Endodermal cell (in vitro differentiated cells): ENCODE data around the gene SMIM14. TPM values are rescaled to one million over a fixed set of nuclear protein-coding genes. Genes with fewer than 3 reads are reported as not detected.
"Not testable (repeated sequence)": the region's sequence is repeated elsewhere in the genome, so short reads cannot be mapped to it uniquely, and the experiment has no call there.

ENCODE experiments used
- DNase-seq: peaks from one replicate; pipeline ENCODE4 v3.0.0-alpha.2; 2017
- H3K27ac ChIP-seq: 2 replicates; pipeline ENCODE4 v1.5.1; 2013; ENCODE audit warnings: mild to moderate bottlenecking, low read depth, low read length, moderate library complexity
- H3K27me3 ChIP-seq: 2 replicates; pipeline ENCODE4 v1.6.1; 2013; ENCODE audit warnings: mild to moderate bottlenecking, low read length, moderate library complexity; ENCODE audit not compliant: insufficient read depth, control insufficient read depth, poor library complexity, severe bottlenecking
- H3K36me3 ChIP-seq: 2 replicates; pipeline ENCODE4 v1.7.0; 2013; ENCODE audit warnings: mild to moderate bottlenecking, low read length, moderate library complexity; ENCODE audit not compliant: control insufficient read depth, insufficient read depth
- H3K4me1 ChIP-seq: one replicate; pipeline ENCODE4 v1.7.0; 2013; ENCODE audit warnings: low read length; ENCODE audit not compliant: control insufficient read depth, insufficient read depth
- H3K4me3 ChIP-seq: 2 replicates; pipeline ENCODE4 v1.5.1; 2013; ENCODE audit warnings: mild to moderate bottlenecking, low read length, moderate library complexity
- H3K9ac ChIP-seq: 2 replicates; pipeline ENCODE4 v1.6.1; 2013; ENCODE audit warnings: mild to moderate bottlenecking, low read length, moderate library complexity; ENCODE audit not compliant: poor library complexity, severe bottlenecking; ENCODE audit errors: extremely low read depth
- H3K9me3 ChIP-seq: 2 replicates; pipeline ENCODE4 v1.6.1; 2013; ENCODE audit warnings: mild to moderate bottlenecking, low read length, moderate library complexity; ENCODE audit not compliant: control insufficient read depth
- H3K27ac Mint-ChIP-seq: 2 replicates; pipeline ENCODE4 v1.8.0; 2020; ENCODE audit warnings: mixed read lengths
- H3K27me3 Mint-ChIP-seq: 2 replicates; pipeline ENCODE4 v1.8.0; 2021; ENCODE audit warnings: mild to moderate bottlenecking, mixed read lengths; ENCODE audit not compliant: insufficient read depth
- H3K36me3 Mint-ChIP-seq: 2 replicates; pipeline ENCODE4 v1.8.0; 2020; ENCODE audit warnings: low read depth, mixed read lengths
- H3K4me1 Mint-ChIP-seq: 2 replicates; pipeline ENCODE4 v1.8.0; 2020; ENCODE audit warnings: mixed read lengths
- H3K4me3 Mint-ChIP-seq: 2 replicates; pipeline ENCODE4 v1.8.0; 2020; ENCODE audit warnings: mild to moderate bottlenecking, moderate library complexity, mixed read lengths
- H3K9me3 Mint-ChIP-seq: 2 replicates; pipeline ENCODE4 v1.8.0; 2020; ENCODE audit warnings: mild to moderate bottlenecking, mixed read lengths
- CTCF ChIP-seq: fragments of 200-600 bp; sonication (generic); conservative IDR thresholded peaks from 2 replicates; pipeline ENCODE4 v1.5.0; 2021; ENCODE audit warnings: antibody characterized with exemption, mild to moderate bottlenecking
- WGBS, 2 experiments: methylation state at CpG; one replicate each; pipeline versions ENCODE4 v1.1.5 to v1.1.7; 2013; ENCODE audit warnings: missing lambda C conversion rate in 2 of 2, mixed read lengths in 1 of 2; ENCODE audit not compliant: insufficient coverage in 1 of 2, insufficient read length in 1 of 2; 5-methylcytosine and 5-hydroxymethylcytosine counted together
- total RNA-seq, 2 donors: library from RNA; stranded (reverse); fragmentation: NEBNext Ultra II Directional in 1 of 2; extraction: Animal tissue kit (Norgen Biotek cat#: 25700) in 1 of 2; gene quantifications; 2 replicates in 1 of 2; 3 replicates in 1 of 2; pipeline ENCODE4 v1.2.1, GENCODE V29; 2021

SMIM14 gene
- total RNA-seq, 2 donors from 2014 or later: 24.3 to 24.6 TPM

- no peak overlapping the region for H3K4me3 ChIP-seq
- H3K36me3 ChIP-seq: peaks cover 87% of the 10 kb centered on the region
- H3K27ac Mint-ChIP-seq: no peak overlapping the region
- no peak for TF ChIP-seq CTCF
- H3K36me3 Mint-ChIP-seq: peaks cover 79% of the 10 kb centered on the region
- no peaks in the 10 kb centered on the region for H3K27me3 Mint-ChIP-seq
- H3K9me3 Mint-ChIP-seq: no peaks in the 10 kb centered on the region
- H3K9ac ChIP-seq: no peak overlapping the region
- no peak overlapping the region for H3K4me3 Mint-ChIP-seq
- no peaks in the 10 kb centered on the region for H3K9me3 ChIP-seq
- no peaks in the 10 kb centered on the region for H3K4me1 Mint-ChIP-seq
- H3K4me1 ChIP-seq: no peaks in the 10 kb centered on the region
- H3K27me3 ChIP-seq: no peaks in the 10 kb centered on the region
- 96 to 100% methylated on average over 4 to 5 of the region's 5 CpGs for WGBS, 2 experiments
- no peak for DNase-seq
- no peak overlapping the region for H3K27ac ChIP-seq
These were observed 128.2 kb downstream of the SMIM14 start for GRCh38 chr4:39510348-39510929.

- Histone ChIP-seq H3K4me3 (no peak overlapping the region), H3K4me1 (no peaks in the 10 kb centered on the region), H3K36me3 (peaks cover 92% of the 10 kb centered on the region), H3K9ac (no peak overlapping the region), H3K9me3 (no peaks in the 10 kb centered on the region), H3K27me3 (no peaks in the 10 kb centered on the region), H3K27ac (no peak overlapping the region)
- H3K36me3 Mint-ChIP-seq: peaks cover 91% of the 10 kb centered on the region
- H3K4me3 Mint-ChIP-seq: no peak overlapping the region
- H3K27me3 Mint-ChIP-seq: no peaks in the 10 kb centered on the region
- H3K9me3 Mint-ChIP-seq: no peaks in the 10 kb centered on the region
- no peak for TF ChIP-seq CTCF
- H3K27ac Mint-ChIP-seq: no peak overlapping the region
- DNase-seq: no peak
- no peaks in the 10 kb centered on the region for H3K4me1 Mint-ChIP-seq
- WGBS, 2 experiments: 87% methylated on average over 1 of the region's 1 CpG; no CpG with 5 or more reads in 1 of the 2 experiments
These were observed 133.1 kb downstream of the SMIM14 start for GRCh38 chr4:39505581-39505980.

- DNase-seq: no peak
- H3K36me3 ChIP-seq: peaks cover 92% of the 10 kb centered on the region
- TF ChIP-seq CTCF: no peak
- Mint-ChIP-seq H3K9me3 (no peaks in the 10 kb centered on the region), H3K4me1 (no peaks in the 10 kb centered on the region), H3K27ac (no peak overlapping the region), H3K4me3 (no peak overlapping the region), H3K27me3 (no peaks in the 10 kb centered on the region), H3K36me3 (peaks cover 85% of the 10 kb centered on the region)
- H3K27ac ChIP-seq: no peak overlapping the region
- H3K4me3 ChIP-seq: no peak overlapping the region
- H3K9ac ChIP-seq: no peak overlapping the region
- H3K4me1 ChIP-seq: no peaks in the 10 kb centered on the region
- no peaks in the 10 kb centered on the region for H3K27me3 ChIP-seq
- WGBS, 2 experiments: 100% methylated on average over 1 to 2 of the region's 2 CpGs
- no peaks in the 10 kb centered on the region for H3K9me3 ChIP-seq
These were observed 134.1 kb downstream of the SMIM14 start for GRCh38 chr4:39504538-39504937.

- H3K27ac ChIP-seq, H3K9me3 ChIP-seq, H3K4me3 Mint-ChIP-seq, H3K4me1 ChIP-seq, H3K27me3 Mint-ChIP-seq, H3K27me3 ChIP-seq, H3K9ac ChIP-seq, H3K27ac Mint-ChIP-seq, DNase-seq, H3K4me1 Mint-ChIP-seq, H3K4me3 ChIP-seq, H3K9me3 Mint-ChIP-seq: not testable (repeated sequence)
- H3K36me3 ChIP-seq: peaks cover 90% of the 10 kb centered on the region
- H3K36me3 Mint-ChIP-seq: peaks cover 78% of the 10 kb centered on the region
- WGBS, 2 experiments: 92 to 100% methylated on average over 3 to 4 of the region's 4 CpGs
These were observed 136.0 kb downstream of the SMIM14 start for GRCh38 chr4:39502664-39503035.
